SK-N-SH (cell line): ENCODE results near the gene TDP2. TPM values are rescaled to one million over a fixed set of nuclear protein-coding genes. Genes with fewer than 3 reads are reported as not detected.

Source experiments
- CTCF ChIA-PET: fragments of 300-600, 350-600 bp; formaldehyde crosslinking; extraction: SDS; loops from one replicate; lab custom pipeline; 2021; lab: Yijun Ruan, JAX
- POLR2A ChIA-PET: fragments of 350-600 bp; sonication (Branson Sonifier 250); formaldehyde crosslinking; extraction: SDS; loops from one replicate; lab custom pipeline; 2020; ENCODE audit warnings: antibody characterized with exemption, inconsistent platforms; lab: Yijun Ruan, JAX
- DNase-seq: peaks from one replicate; pipeline ENCODE4 v3.0.0; 2012
- H2AFZ ChIP-seq: fragments of 200-600 bp; sonication (generic); 2 replicates; pipeline ENCODE4 v1.8.1; 2016; ENCODE audit warnings: antibody characterized with exemption, mild to moderate bottlenecking, low read depth
- H3F3A ChIP-seq: fragments of 200-600 bp; sonication (generic); replicated peaks from 2 replicates; pipeline ENCODE3; 2016; ENCODE audit warnings: antibody characterized with exemption, mild to moderate bottlenecking; ENCODE audit not compliant: insufficient read depth
- H3K27ac ChIP-seq, 2 experiments: fragments of 200-500 bp in 1 of 2; fragments of 200-600 bp in 1 of 2; sonication (Bioruptor generic) in 1 of 2; sonication (generic), shearing (Covaris generic) in 1 of 2; 2 replicates each; pipeline versions ENCODE4 v1.5.1 to v1.6.1; 2014 to 2016; ENCODE audit warnings: low read depth in 2 of 2, inconsistent platforms in 1 of 2, low read length in 1 of 2, mild to moderate bottlenecking in 1 of 2, mixed read lengths in 1 of 2
- H3K27me3 ChIP-seq: fragments of 200-600 bp; sonication (generic), shearing (Covaris generic); 2 replicates; pipeline ENCODE4 v1.6.1; 2016; ENCODE audit warnings: mixed run types; ENCODE audit not compliant: insufficient read depth
- H3K36me3 ChIP-seq, 2 experiments: fragments of 200-500 bp in 1 of 2; fragments of 200-600 bp in 1 of 2; sonication (Bioruptor generic) in 1 of 2; sonication (generic) in 1 of 2; replicated peaks in 1 of 2; 2 replicates each; pipeline versions ENCODE3 to v1.5.1; 2014 to 2016; ENCODE audit warnings: low read length in 1 of 2, mild to moderate bottlenecking in 1 of 2; ENCODE audit not compliant: insufficient read depth in 2 of 2, control insufficient read depth in 1 of 2
- H3K4me1 ChIP-seq, 2 experiments: fragments of 200-500 bp in 1 of 2; fragments of 200-600 bp in 1 of 2; sonication (Bioruptor generic) in 1 of 2; sonication (generic), shearing (Covaris generic) in 1 of 2; 2 replicates each; pipeline versions ENCODE4 v1.5.1 to v1.6.1; 2014 to 2016; ENCODE audit warnings: low read depth in 1 of 2, low read length in 1 of 2, mixed run types in 1 of 2; ENCODE audit not compliant: insufficient read depth in 2 of 2, control insufficient read depth in 1 of 2
- H3K4me2 ChIP-seq: fragments of 200-600 bp; sonication (generic), shearing (Covaris generic); 2 replicates; pipeline ENCODE4 v1.6.1; 2017; ENCODE audit warnings: mixed run types
- H3K4me3 ChIP-seq, 2 experiments: fragments of 200-500 bp in 1 of 2; fragments of 200-600 bp in 1 of 2; sonication (Bioruptor generic) in 1 of 2; sonication (generic), shearing (Covaris generic) in 1 of 2; 2 replicates each; pipeline versions ENCODE4 v1.5.1 to v1.8.1; 2014 to 2016; ENCODE audit warnings: low read depth in 2 of 2, inconsistent platforms in 1 of 2, low read length in 1 of 2, mild to moderate bottlenecking in 1 of 2, mixed read lengths in 1 of 2, moderate library complexity in 1 of 2
- H3K79me2 ChIP-seq: fragments of 200-600 bp; sonication (generic); 2 replicates; pipeline ENCODE4 v1.8.1; 2017; ENCODE audit warnings: mild to moderate bottlenecking; ENCODE audit not compliant: insufficient read depth
- H3K9ac ChIP-seq: fragments of 200-600 bp; sonication (generic); 2 replicates; pipeline ENCODE4 v1.6.1; 2017; ENCODE audit warnings: mixed run types
- H3K9me2 ChIP-seq: fragments of 200-600 bp; sonication (generic); 2 replicates; pipeline ENCODE4 v1.6.1; 2017; ENCODE audit warnings: mixed run types
- H3K9me3 ChIP-seq: fragments of 200-600 bp; sonication (generic); 2 replicates; pipeline ENCODE4 v1.6.1; 2017; ENCODE audit warnings: mixed run types, mild to moderate bottlenecking, moderate library complexity
- H4K20me1 ChIP-seq: fragments of 200-600 bp; sonication (generic); 2 replicates; pipeline ENCODE4 v1.6.1; 2017; ENCODE audit warnings: mild to moderate bottlenecking, mixed run types; ENCODE audit not compliant: insufficient read depth
- EP300 ChIP-seq, 2 experiments: IDR thresholded peaks; 2 replicates each; pipeline versions ENCODE4 v1.4.0 to v1.6.1; 2012; ENCODE audit warnings: borderline replicate concordance in 1 of 2, low read depth in 1 of 2, low read length in 1 of 2
- EZH2phosphoT487 ChIP-seq: fragments of 200-600 bp; sonication (generic); IDR thresholded peaks from 2 replicates; pipeline ENCODE4 v1.6.1; 2017; ENCODE audit warnings: low read depth, mixed run types, mild to moderate bottlenecking, antibody characterized with exemption, moderate library complexity, borderline replicate concordance
- FOSL2 ChIP-seq: IDR thresholded peaks from 2 replicates; pipeline ENCODE4 v1.4.0; 2012; ENCODE audit warnings: low read depth, mild to moderate bottlenecking, moderate library complexity, borderline replicate concordance
- GABPA ChIP-seq: IDR thresholded peaks from 2 replicates; pipeline ENCODE4 v1.4.0; 2012; ENCODE audit warnings: low read depth, mild to moderate bottlenecking
- IRF3 ChIP-seq: fragments of 150-350 bp; IDR thresholded peaks from 2 replicates; pipeline ENCODE4 v1.6.1; 2016; ENCODE audit warnings: mild to moderate bottlenecking, low read depth, low read length
- JUND ChIP-seq: IDR thresholded peaks from 2 replicates; pipeline ENCODE4 v1.4.0; 2012
- MEF2A ChIP-seq: IDR thresholded peaks from 2 replicates; pipeline ENCODE4 v1.4.0; 2012; ENCODE audit warnings: low read depth, borderline replicate concordance
- NRF1 ChIP-seq: IDR thresholded peaks from 2 replicates; pipeline ENCODE4 v1.6.1; 2012; ENCODE audit warnings: low read depth, mild to moderate bottlenecking, low read length
- RCOR1 ChIP-seq: fragments of 150-350 bp; IDR thresholded peaks from 2 replicates; pipeline ENCODE4 v1.6.1; 2017; ENCODE audit warnings: antibody characterized with exemption, low read length
- REST ChIP-seq: IDR thresholded peaks from 2 replicates; pipeline ENCODE4 v1.6.1; 2012; ENCODE audit warnings: mild to moderate bottlenecking, low read depth, low read length, moderate library complexity
- TEAD4 ChIP-seq: IDR thresholded peaks from 2 replicates; pipeline ENCODE4 v1.4.0; 2012; ENCODE audit warnings: mild to moderate bottlenecking, borderline replicate concordance; ENCODE audit not compliant: insufficient read depth
- WGBS: methylation state at CpG from one replicate; pipeline ENCODE4 v1.1.6; 2017; ENCODE audit warnings: low lambda C conversion rate; 5-methylcytosine and 5-hydroxymethylcytosine counted together
- polyA plus RNA-seq, 3 experiments: library from polyadenylated mRNA; depleted of rRNA; stranded (reverse); fragments of >200 nt; gene quantifications; 2 replicates each; pipeline ENCODE4 v1.2.3, GENCODE V29; 2012
- TF ChIP-seq, protein P1 (sequence below): fragments of 200-600 bp; sonication (generic); IDR thresholded peaks from 2 replicates; pipeline ENCODE4 v1.6.1; 2017; ENCODE audit warnings: antibody characterized with exemption, mild to moderate bottlenecking, moderate library complexity
- TF ChIP-seq, protein P2 (sequence below): IDR thresholded peaks from 2 replicates; pipeline ENCODE4 v1.4.0; 2012; ENCODE audit warnings: low read depth, borderline replicate concordance

Gene TDP2
- polyA plus RNA-seq, 1 of the 3 experiments (the other 2 are of a cell fraction): 20.0 TPM

DNA sequence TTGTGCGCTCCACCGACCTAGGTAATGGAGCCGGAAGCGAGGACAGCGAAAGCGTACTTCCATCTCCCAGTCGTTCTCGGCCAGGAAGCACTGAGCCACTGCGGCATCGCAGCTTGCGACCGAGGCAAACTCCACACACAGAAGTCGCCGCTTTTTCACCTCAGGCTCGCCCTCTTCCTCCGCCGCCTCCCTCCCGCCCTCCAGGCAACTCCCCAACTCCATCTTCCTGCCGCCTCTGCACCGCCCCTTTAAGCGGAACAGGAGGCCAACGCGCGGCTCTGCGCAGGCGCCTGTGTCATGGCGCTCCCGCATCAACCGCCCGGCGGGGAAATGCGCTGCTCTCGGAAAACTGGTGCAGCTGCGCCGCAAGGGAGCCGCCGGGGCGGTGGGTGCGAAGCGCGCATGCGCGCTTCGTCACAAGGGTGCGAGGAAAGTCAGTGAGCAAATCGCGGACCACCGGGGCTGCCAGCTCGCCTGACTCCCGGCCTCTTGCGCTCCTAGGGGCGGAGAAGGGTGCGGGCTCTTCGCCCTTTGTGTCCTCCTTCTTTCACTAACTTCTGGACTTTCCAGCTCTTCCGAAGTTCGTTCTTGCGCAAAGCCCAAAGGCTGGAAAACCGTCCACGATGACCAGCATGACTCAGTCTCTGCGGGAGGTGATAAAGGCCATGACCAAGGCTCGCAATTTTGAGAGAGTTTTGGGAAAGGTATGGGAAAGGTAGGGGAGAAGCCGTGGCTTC, at the start of gene TDP2, which contains the start of gene ACOT13 (continued):
- TF ChIP-seq, protein P1, sequence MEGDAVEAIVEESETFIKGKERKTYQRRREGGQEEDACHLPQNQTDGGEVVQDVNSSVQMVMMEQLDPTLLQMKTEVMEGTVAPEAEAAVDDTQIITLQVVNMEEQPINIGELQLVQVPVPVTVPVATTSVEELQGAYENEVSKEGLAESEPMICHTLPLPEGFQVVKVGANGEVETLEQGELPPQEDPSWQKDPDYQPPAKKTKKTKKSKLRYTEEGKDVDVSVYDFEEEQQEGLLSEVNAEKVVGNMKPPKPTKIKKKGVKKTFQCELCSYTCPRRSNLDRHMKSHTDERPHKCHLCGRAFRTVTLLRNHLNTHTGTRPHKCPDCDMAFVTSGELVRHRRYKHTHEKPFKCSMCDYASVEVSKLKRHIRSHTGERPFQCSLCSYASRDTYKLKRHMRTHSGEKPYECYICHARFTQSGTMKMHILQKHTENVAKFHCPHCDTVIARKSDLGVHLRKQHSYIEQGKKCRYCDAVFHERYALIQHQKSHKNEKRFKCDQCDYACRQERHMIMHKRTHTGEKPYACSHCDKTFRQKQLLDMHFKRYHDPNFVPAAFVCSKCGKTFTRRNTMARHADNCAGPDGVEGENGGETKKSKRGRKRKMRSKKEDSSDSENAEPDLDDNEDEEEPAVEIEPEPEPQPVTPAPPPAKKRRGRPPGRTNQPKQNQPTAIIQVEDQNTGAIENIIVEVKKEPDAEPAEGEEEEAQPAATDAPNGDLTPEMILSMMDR: peak; percentile 58
- TF ChIP-seq EZH2phosphoT487: no peak
- no peak for TF ChIP-seq IRF3
- no peak for TF ChIP-seq MEF2A
- no peak for TF ChIP-seq FOSL2
- TF ChIP-seq, protein P2, sequence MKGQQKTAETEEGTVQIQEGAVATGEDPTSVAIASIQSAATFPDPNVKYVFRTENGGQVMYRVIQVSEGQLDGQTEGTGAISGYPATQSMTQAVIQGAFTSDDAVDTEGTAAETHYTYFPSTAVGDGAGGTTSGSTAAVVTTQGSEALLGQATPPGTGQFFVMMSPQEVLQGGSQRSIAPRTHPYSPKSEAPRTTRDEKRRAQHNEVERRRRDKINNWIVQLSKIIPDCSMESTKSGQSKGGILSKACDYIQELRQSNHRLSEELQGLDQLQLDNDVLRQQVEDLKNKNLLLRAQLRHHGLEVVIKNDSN: peak; percentile 41; the same call in 1 of the 2 replicates
- peak; percentile 95 for TF ChIP-seq NRF1

DNA sequence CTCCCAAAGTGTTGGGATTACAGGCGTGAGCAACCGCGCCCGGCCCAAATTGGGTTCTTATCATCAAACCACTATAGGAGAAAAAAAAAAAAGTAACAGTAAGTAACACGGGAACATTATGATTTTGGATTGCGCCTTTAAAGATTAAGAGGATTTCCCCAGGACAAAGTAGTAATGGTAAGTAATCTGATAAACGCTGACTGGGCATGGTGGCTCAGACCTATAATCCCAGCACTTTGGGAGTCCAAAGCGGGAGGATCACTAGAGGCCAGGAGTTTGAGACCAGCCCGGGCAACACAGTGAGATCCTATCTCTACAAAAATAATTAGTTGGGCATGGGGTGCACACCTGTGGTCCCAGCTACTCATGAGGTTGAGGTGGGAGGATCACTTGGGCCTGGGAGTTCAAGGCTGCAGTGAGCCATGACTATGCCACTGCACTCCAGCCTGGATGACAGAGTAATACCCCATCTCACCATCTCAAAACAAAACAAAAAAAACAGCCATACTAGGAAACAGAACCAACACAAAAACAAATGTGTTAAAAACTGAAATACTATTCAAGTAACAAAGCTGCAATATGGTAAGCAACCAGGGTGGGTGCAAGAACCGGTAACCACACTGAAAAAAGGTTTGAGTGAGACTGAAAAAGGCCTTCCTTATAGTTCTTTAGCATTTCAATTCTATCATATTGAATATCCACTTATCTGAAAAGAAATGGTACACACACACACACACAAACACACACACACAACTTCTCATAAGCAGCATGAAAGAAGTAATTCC, 44.0 kb upstream of the TDP2 start:
- H3K9me2 ChIP-seq: no peaks in the 10 kb centered on the region
- H3K4me1 ChIP-seq: peaks cover 0 to 3% of the 10 kb centered on the region in 2 experiments; a peak in 2 of 4 replicates
- H3K79me2 ChIP-seq: peaks cover 77% of the 10 kb centered on the region
- ChIA-PET POLR2A (interaction anchor here (0.7 kb wide), 1 partner anchor 8 kb away, joined by 3 read pairs; the partner anchor contains the start of gene C6orf62), CTCF (interaction anchor here (0.6 kb wide), 1 partner anchor 8 kb away, joined by 3 read pairs; no protein-coding TSS in a partner anchor)
- TF ChIP-seq GABPA (no peak), JUND (no peak), TEAD4 (no peak), EP300 (IDR thresholded peaks at IDR 0.05; ENCODE audit: borderline replicate concordance in 1 of 2, low read depth in 1 of 2, low read length in 1 of 2) (no peak), RCOR1 (no peak), REST (no peak)
- H3F3A ChIP-seq: peaks cover 28% of the 10 kb centered on the region
- H3K27me3 ChIP-seq: no peaks in the 10 kb centered on the region
- H3K4me2 ChIP-seq: no peak overlapping the region
- peaks cover 68% of the 10 kb centered on the region for H4K20me1 ChIP-seq
- H2AFZ ChIP-seq: no peak overlapping the region
- DNase-seq: no peak
- peaks cover 85 to 97% of the 10 kb centered on the region in 2 experiments for H3K36me3 ChIP-seq
- 93% methylated on average over 10 of the region's 10 CpGs for WGBS
- no peak overlapping the region for H3K4me3 ChIP-seq
- no peaks in the 10 kb centered on the region for H3K9me3 ChIP-seq
- H3K27ac ChIP-seq: no peak overlapping the region
- H3K9ac ChIP-seq: no peak overlapping the region
